ENCODE results near the gene KRTAP10-1.

KRTAP10-1 gene

GRCh38 chr21:44533121-44533890 is 6.7 kb downstream of the KRTAP10-1 start:
- H3K9ac ChIP-seq (ENCODE audit: low read length) = no peak overlapping the region
- no peak overlapping the region for H3K4me3 ChIP-seq (ENCODE audit: low read length)
- H4K20me1 ChIP-seq (ENCODE audit: insufficient read depth, low read length) = no peaks in the 10 kb centered on the region
- H3K4me1 ChIP-seq (ENCODE audit: low read length) = no peaks in the 10 kb centered on the region
- H3K27me3 ChIP-seq (ENCODE audit: low read depth, low read length) = no peaks in the 10 kb centered on the region
- no peak overlapping the region for H3K27ac ChIP-seq (ENCODE audit: low read length)
- no peaks in the 10 kb centered on the region for H3K36me3 ChIP-seq (replicated peaks; ENCODE audit: low read depth, low read length)
- no peak overlapping the region for H3K4me2 ChIP-seq (ENCODE audit: low read length)
- no peaks in the 10 kb centered on the region for H3K9me3 ChIP-seq (ENCODE audit: insufficient read depth, low read length)
- TF ChIP-seq EZH2phosphoT487 (IDR thresholded peaks at IDR 0.05; ENCODE audit: low read depth) (no peak), CTCF (IDR thresholded peaks at IDR 0.05; ENCODE audit: low read depth, low read length) (no peak)
- no peak overlapping the region for H2AFZ ChIP-seq (ENCODE audit: low read depth, low read length)
- H3K79me2 ChIP-seq (ENCODE audit: low read length) = no peaks in the 10 kb centered on the region

GRCh38 chr21:44532712-44533111 is 7.3 kb downstream of the KRTAP10-1 start:
- H3K27ac ChIP-seq (ENCODE audit: low read length) = no peak overlapping the region
- no peak overlapping the region for H3K9ac ChIP-seq (ENCODE audit: low read length)
- no peaks in the 10 kb centered on the region for H3K79me2 ChIP-seq (ENCODE audit: low read length)
- H3K27me3 ChIP-seq (ENCODE audit: low read depth, low read length) = no peaks in the 10 kb centered on the region
- no peaks in the 10 kb centered on the region for H3K4me1 ChIP-seq (ENCODE audit: low read length)
- no peaks in the 10 kb centered on the region for H3K36me3 ChIP-seq (replicated peaks; ENCODE audit: low read depth, low read length)
- no peaks in the 10 kb centered on the region for H4K20me1 ChIP-seq (ENCODE audit: insufficient read depth, low read length)
- H3K4me3 ChIP-seq (ENCODE audit: low read length) = no peak overlapping the region
- H3K4me2 ChIP-seq (ENCODE audit: low read length) = no peak overlapping the region
- TF ChIP-seq EZH2phosphoT487 (IDR thresholded peaks at IDR 0.05; ENCODE audit: low read depth) = no peak
- TF ChIP-seq CTCF (IDR thresholded peaks at IDR 0.05; ENCODE audit: low read depth, low read length) = no peak
- no peaks in the 10 kb centered on the region for H3K9me3 ChIP-seq (ENCODE audit: insufficient read depth, low read length)
- H2AFZ ChIP-seq (ENCODE audit: low read depth, low read length) = no peak overlapping the region

- Histone ChIP-seq H3K27me3 (ENCODE audit: low read depth, low read length) (no peaks in the 10 kb centered on the region), H3K9me3 (ENCODE audit: insufficient read depth, low read length) (no peaks in the 10 kb centered on the region), H3K79me2 (ENCODE audit: low read length) (no peaks in the 10 kb centered on the region), H3K4me3 (ENCODE audit: low read length) (no peak overlapping the region), H4K20me1 (ENCODE audit: insufficient read depth, low read length) (no peaks in the 10 kb centered on the region), H3K9ac (ENCODE audit: low read length) (no peak overlapping the region), H2AFZ (ENCODE audit: low read depth, low read length) (no peak overlapping the region), H3K27ac (ENCODE audit: low read length) (no peak overlapping the region), H3K4me2 (ENCODE audit: low read length) (no peak overlapping the region), H3K4me1 (ENCODE audit: low read length) (no peaks in the 10 kb centered on the region), H3K36me3 (replicated peaks; ENCODE audit: low read depth, low read length) (no peaks in the 10 kb centered on the region)
- TF ChIP-seq CTCF (IDR thresholded peaks at IDR 0.05; ENCODE audit: low read depth, low read length) = no peak
- TF ChIP-seq EZH2phosphoT487 (IDR thresholded peaks at IDR 0.05; ENCODE audit: low read depth) = no peak
Measured at GRCh38 chr21:44531606-44532564, 8.1 kb downstream of the KRTAP10-1 start.
